Fibroblast of pulmonary artery (primary cell): ENCODE measurements around the gene CHD6.

Source experiments
- DNase-seq: peaks from one replicate; pipeline ENCODE4 v3.0.0-alpha.2; 2010; ENCODE audit warnings: low read depth
- H3K4me3 ChIP-seq: replicated peaks from 2 replicates; pipeline ENCODE4 v1.5.1; 2011; ENCODE audit warnings: low read depth, mild to moderate bottlenecking, control low read depth, low read length, moderate library complexity
- TF ChIP-seq, protein P1 (sequence below): IDR thresholded peaks from 2 replicates; pipeline ENCODE4 v1.5.1; 2011; ENCODE audit warnings: mild to moderate bottlenecking, control low read depth, low read length, inconsistent platforms; ENCODE audit errors: missing control alignments

The CHD6 gene

DNA sequence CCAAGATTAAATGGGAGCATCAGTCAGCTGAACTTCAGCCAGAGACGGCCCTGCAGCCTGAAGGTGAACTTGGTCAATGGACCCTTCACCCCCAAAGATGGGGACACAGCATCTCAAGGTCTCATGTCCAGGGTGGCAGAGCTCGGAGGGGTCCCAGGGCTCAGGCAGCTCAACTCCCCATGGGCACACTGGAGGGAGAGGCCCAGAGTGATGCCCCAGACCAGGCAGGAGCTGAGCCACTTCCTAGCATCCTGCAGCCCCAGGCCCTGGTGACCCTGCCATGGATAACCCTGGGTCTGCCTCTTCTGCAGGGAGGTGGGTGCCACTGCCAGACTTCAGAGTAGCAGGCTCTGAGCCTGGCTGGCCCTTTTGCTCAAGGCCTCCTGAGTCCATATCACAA is 224.1 kb downstream of the CHD6 start:
- H3K4me3 ChIP-seq, result no peak overlapping the region
- TF ChIP-seq, protein P1, sequence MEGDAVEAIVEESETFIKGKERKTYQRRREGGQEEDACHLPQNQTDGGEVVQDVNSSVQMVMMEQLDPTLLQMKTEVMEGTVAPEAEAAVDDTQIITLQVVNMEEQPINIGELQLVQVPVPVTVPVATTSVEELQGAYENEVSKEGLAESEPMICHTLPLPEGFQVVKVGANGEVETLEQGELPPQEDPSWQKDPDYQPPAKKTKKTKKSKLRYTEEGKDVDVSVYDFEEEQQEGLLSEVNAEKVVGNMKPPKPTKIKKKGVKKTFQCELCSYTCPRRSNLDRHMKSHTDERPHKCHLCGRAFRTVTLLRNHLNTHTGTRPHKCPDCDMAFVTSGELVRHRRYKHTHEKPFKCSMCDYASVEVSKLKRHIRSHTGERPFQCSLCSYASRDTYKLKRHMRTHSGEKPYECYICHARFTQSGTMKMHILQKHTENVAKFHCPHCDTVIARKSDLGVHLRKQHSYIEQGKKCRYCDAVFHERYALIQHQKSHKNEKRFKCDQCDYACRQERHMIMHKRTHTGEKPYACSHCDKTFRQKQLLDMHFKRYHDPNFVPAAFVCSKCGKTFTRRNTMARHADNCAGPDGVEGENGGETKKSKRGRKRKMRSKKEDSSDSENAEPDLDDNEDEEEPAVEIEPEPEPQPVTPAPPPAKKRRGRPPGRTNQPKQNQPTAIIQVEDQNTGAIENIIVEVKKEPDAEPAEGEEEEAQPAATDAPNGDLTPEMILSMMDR, result no peak
- no peak for DNase-seq

DNA sequence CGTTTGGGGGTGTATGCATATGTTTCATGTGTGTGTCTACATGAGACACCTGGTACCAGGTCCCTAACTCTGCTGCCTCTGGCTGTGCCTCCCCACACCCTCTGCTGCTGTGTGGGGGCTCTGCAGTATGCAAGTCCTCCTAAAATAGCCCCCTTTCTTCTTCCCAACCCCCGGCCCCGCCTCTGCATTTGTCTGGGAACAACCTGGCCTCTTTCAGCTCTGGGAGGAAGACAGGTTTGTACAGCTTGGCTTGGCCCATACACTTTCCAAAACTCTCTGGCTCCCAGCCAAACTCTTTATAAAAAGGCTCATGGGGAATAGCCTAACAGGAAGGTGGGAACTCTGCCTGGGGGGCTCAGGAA is 224.5 kb downstream of the CHD6 start:
- no peak overlapping the region for H3K4me3 ChIP-seq
- DNase-seq, result no peak
- TF ChIP-seq, protein P1, result no peak

DNA sequence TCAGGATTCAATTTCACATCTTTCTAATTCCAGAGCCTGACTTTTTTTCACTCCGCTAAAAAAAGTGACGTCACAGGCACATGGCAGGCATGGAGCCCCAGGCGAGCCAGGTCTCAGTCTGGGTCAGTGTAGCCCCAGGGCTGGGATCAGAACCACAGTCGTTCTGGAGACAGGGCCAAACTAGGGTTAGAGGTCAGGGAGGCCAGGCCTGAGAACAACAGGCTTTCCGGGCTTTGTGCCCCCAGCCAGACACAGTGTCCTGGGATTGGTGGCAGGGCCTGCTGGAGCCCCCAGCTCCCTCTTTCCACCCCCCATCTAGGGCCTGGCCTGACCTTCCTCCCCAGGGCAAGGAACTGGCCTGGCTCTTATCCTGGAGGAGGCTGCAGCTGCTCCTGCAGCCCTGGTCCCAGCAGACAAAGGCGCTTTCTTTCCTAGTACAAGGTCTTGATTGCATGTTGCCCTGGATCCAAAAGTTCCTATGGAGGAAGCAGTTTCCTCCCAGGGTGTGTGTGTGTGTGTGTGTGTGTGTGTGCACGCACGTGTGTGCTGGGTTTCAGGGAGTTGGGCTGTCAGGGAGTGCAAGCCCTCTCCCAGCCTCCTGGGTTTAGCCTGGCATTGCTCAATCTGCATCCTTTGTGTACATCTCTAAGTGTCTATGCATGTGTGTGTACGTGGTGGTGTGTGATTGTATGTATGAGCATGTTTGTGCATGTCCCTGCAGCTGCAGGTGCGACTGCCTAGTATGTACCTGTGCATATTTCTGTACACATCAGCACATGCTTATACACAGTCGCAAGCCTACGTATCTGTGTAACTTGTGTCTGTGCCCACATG is 225.1 kb downstream of the CHD6 start:
- peak; percentile 11 for DNase-seq
- no peak overlapping the region for H3K4me3 ChIP-seq
- TF ChIP-seq, protein P1, result no peak

DNA sequence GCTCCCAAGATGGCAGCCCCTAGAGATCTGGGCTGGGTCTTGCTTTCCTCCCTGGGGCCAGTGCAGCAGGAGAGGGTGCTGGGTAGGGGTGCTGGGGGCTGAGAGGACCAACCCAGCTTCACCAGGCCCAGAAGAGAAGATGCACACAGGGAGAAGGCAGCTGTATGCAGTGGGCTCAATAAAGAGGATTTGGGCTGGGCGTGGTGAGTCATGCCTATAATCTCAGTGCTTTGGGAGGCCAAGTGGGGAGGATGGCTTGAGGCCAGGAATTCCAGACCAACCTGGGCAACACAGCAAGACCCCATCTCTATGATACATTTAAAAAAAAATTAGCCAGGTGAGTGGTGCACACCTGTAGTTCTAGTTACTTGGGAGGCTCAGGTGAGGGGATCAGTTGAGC is 225.9 kb downstream of the CHD6 start:
- no peak overlapping the region for H3K4me3 ChIP-seq
- TF ChIP-seq, protein P1, result no peak
- DNase-seq, result no peak

DNA sequence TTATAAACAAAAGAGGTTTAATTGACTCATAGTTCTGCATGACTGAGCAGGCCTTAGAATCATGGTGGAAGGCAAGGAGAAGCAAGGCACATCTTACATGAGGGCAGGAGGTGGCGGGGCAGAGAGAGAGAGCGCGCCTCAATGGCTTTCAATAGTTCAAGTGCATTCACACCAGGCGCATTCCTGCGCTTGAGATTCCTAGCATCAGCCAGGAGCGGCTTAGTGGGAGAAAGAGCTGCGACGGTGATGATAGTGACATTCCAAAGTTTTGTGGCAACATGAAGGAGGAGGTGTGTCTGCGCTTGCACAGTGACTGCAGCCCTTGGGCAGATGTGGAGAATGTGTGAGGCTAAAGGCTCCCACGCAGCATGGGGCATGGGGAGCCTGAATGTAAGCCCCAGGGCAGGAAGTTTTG is 226.6 kb downstream of the CHD6 start:
- TF ChIP-seq, protein P1, result no peak
- no peak for DNase-seq
- no peak overlapping the region for H3K4me3 ChIP-seq

DNA sequence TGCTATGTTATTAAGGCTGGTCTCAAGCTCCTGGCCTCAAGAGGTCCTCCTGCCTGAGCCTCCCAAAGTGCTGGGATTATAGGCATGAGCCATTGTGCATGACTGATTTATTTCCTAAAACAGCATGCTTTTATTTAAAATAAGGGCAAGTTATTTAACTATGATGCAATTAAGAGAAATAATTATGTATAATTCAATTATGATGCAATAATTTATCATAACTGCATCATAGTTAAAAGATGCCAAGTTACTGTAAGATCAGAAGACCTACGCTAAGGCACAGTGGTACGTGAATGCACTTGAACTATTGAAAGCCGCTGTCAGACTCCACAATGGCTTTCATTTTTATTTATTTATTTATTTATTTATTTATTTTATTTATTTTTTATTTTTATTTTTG is 227.3 kb downstream of the CHD6 start:
- no peak overlapping the region for H3K4me3 ChIP-seq
- DNase-seq, result no peak
- TF ChIP-seq, protein P1, result no peak

DNA sequence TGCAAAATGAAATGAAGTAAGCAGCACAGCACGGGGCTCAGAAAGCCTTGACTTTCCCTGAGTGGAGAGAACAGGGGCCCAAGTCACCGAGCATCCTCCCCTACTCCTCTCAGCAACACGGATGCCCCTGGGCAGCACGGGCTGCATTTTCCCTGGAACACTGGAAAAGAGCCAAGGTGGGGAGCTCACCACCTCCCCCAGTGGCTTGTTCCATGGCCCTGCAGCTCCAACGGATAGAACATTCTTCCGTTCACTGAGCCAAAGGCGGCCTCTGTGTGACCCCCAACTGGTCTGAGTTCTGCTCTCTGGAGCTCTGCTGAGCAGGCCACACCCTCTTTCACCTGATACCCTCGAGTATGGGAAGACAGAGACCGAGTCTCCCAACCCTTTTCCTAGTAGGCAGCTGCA is 230.7 kb downstream of the CHD6 start:
- H3K4me3 ChIP-seq, result no peak overlapping the region
- TF ChIP-seq, protein P1, result peak; percentile 3
- no peak for DNase-seq
